Stimulated activated CD8-positive, alpha-beta memory T cell treated with anti-CD3 and anti-CD28 coated beads, Interleukin-4, amount 100 ng/mL, for 4 hours (primary cell): ENCODE results near the gene ARX.

Source experiments
- DNase-seq, 2 donors: peaks; one replicate each; pipeline ENCODE4 v3.0.0-alpha.2; 2020; ENCODE audit warnings: low read depth in 2 of 2, low spot score in 1 of 2

Gene ARX

GRCh38 chrX:25016938-25017598 is 1.3 kb upstream of the ARX start:
- no peak for DNase-seq

DNA sequence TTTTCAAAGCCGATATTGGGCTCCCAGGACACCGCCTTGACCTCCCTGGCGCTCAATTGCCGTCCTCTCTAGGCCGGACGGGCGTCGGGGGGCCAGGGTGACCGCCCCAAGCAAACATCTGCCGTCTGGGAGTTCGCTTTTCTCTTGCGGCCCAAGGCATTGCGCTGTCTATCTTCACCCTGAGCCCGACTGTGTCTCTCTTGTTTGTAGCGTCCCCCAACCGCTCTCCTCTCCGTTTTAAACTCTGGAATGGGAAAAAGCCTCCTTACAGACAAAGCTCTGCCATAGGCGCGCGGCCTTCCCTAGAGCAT is 551 bp upstream of the ARX start:
- no peak for DNase-seq

- DNase-seq = no peak
Measured at GRCh38 chrX:25014366-25014838, 1.4 kb downstream of the ARX start.

- DNase-seq = no peak
Measured at GRCh38 chrX:25013632-25014365, 2.0 kb downstream of the ARX start.

DNA sequence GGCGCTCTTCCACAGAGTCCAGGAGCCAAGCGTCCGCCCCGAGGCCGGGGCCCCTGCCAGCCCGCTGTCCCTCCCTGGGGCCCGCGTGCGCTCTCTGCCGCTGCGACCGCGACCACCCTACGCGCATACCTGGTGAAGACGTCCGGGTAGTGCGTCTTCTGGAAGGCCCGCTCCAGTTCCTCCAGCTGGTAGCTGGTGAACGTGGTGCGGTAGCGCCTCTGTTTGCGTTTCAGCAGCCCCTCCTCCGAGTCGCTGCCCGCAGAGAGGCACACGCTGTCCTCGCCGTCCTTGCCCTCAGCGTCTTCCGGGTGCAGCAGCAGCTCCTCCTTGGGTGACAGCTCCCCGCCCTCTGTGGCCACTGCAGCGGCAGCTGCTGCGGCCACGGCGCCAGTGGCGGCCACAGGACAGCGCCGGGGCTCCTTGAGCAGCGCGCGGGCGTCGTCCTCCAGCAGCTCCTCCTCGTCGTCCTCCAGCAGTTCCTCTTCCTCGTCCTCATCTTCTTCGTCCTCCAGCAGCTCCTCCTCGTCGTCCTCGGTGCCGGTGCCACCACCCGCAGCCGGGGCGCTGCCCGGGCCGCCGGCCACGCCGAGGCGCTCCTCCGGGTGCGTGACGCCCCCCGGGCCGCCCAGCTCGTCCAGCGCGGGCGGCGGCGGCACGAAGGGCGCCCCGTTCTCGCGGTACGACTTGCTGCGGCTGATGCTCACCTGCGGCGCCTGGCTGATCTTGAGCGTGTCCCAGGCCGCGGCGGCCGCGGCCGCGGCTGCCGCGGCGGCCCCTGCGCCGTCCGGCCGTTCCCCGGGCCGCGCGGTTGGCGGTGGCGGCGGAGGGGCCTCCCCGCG is 2.8 kb downstream of the ARX start:
- DNase-seq = no peak

- DNase-seq = no peak
Measured at GRCh38 chrX:25012433-25012735, 3.4 kb downstream of the ARX start.

GRCh38 chrX:25011589-25012432 is 4.0 kb downstream of the ARX start:
- DNase-seq = no peak

DNA sequence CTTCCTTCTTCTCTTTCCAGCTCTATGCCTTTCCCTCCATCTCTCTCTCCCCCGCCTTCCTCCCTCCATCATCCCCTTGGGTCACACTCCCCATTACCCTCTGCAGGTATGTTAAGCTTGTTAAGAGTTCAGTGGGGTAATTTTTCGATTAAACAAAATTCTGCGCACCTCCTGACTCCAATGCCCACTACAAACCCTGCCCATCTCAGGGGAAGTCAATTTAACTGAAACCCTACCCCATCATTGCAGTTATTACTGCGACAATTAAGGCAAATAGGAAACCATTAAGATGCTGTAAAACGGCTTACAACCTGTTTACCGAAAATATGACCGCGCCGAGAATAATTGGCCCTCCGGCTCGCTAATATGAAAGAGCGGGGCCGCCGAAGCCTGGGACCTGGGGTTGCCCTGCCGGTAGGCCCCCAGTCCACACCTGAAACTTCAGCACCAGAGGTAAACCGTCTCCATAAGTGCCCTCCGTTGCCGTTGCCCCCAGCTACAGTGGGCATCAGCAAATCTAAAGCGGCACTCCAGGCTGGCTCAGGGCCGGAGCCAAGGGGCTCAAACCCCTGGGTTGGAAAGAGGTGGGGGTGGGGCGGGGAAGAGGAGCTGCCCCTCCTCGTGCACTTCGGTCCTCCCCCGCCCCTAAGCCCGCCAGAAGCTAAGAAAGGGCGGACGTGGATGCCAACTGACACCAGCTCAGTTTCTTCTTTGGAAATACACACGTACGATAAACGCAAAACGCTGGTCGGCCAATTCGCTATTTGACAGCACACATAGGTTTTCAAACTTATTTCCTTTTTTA is 4.8 kb downstream of the ARX start:
- no peak for DNase-seq

DNA sequence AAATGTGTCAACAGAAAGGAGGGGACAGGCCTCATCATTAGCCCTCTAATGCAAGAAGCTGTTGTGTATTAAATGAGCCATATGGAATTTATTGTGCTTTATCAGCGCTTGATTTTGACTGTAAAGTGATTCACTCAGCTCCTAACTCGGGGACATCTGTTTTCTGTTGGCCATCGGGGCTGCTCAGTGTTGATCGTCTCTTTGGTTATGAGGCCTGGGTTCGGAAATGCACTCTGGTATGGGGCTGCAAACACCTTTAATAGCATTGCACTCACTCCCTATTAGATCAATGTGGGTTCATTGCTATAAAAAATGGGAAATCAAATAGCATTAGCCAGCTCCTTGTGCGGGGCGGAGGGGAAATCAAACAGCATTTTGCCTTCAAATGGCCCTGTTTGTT is 6.4 kb downstream of the ARX start:
- no peak for DNase-seq

DNA sequence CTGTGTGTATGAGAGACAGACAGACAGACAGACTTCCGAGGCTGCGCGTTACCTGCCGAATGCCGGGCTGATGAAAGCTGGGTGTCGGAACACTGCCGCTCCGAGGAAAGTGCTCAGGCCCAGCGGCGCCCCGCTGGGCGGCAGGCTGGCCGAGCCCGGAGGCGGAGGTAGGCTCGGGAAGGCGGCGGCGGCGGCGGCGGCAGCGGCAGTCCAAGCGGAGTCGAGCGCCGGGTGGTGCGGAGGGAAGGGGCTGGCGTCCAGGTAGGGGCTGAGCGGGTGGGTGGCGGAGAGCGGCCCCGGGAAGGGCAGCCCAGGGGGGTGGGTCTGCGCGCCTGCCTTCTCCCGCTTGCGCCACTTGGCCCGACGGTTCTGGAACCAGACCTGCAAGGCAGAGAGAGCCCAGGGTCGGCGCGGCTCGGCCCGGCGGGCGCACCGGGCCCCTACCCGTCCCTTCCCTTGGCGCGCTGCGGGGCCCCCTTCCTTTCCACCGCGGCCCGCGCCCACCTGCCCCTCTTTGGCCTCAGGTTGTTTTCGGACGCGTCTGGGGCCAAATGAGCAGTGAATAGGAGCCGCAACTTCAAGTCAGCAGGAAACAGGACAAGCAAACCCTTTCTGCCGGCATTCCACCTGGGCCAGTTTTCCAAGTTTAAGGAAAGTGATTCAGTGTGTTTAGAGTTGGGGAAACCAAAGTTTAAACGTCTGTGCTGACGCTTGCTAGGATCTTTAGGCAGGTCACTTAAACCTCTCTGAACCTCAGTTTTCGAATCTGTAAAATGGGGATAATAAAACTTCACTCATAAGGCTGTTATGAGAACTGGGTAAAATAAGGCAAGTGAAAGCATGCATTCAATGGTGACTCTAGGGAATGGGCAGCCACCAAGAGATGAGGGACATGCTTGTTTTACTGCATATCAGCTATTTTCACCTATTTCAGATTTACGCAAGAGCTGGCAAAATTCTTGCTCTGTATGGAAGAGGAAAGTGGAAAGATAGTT is 8.4 kb downstream of the ARX start:
- DNase-seq = no peak

DNA sequence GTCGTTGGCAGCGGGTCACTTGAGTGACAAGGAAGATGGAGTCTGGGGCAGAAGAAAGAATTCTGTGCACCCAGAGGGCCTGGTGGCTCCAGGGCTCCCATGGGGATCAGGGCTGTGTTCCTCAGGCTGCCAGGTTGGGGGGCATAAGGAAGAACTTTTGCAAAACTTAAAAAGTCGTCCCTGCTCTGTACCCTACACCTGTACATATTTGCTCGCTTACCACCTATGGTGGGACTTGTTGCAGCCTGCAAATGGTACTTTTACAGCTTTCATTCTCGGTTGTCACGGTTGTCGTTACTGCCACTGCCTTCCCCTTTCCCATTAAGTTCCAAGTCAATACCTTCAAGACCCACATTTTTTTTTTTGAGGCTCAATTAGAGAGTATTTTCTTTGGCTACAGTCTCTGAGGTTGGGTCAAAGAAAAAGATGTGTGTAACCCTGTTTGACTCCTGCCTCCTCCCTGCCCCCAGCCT is 9.1 kb downstream of the ARX start:
- no peak for DNase-seq

DNA sequence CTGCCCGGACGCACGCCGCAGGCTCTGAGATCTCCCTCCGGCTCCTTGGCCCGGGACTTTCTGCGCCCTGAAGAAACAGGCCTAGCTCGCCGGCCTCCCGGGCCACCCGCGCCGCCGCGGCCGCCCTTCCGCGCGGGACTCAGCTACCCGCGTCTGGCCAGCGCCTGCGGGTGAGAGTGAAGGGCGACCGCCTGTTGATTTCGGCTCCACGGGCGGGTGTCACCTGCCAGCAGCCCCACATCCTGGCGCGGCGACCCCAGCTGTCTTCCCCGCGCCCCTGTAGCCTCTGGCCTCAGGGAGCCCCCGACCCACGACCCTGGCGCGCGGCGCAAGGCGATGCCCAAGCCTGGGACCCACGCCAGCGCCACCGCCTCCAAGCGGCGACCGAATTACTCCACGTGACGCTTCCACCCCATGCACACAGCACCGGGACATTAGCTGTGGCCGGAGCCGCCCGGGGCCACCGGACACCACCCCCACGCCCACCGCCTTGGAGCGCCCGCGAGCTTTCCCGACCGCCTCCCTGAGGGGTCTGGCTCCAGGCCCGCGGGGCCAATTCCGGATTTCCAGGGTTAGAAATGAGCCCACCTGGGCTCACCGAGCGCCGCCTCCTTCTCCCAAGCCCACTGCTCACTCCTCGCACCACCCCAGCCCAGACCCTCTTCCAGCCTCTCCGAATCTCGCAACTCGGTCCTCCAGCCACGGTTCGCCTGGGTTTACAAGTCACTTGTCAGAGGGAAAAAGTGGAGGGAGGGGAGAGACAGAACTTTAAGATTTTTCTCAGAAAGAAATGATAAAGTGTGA is 10.2 kb downstream of the ARX start:
- no peak for DNase-seq

DNA sequence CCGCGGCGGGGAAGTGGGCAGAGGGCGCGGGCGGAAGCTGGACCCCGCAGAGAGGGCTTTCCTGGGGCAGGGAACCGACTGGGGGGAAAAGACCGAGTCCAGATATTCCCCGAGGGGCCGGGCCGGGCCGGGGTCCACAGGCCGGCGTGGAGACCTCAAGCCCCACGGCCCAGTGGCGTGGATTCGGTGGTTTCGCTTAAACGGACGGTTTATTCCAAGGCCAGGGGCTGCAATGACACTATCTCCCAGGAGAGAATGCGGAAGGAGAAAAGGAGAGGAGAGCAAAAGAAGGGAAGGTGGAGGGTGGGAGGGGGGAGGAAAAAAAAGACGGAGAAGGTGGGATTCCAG is 10.8 kb downstream of the ARX start:
- no peak for DNase-seq

GRCh38 chrX:25004485-25005032 is 11.2 kb downstream of the ARX start:
- no peak for DNase-seq

- DNase-seq = no peak
Measured at GRCh38 chrX:25004040-25004439, 11.7 kb downstream of the ARX start.

DNA sequence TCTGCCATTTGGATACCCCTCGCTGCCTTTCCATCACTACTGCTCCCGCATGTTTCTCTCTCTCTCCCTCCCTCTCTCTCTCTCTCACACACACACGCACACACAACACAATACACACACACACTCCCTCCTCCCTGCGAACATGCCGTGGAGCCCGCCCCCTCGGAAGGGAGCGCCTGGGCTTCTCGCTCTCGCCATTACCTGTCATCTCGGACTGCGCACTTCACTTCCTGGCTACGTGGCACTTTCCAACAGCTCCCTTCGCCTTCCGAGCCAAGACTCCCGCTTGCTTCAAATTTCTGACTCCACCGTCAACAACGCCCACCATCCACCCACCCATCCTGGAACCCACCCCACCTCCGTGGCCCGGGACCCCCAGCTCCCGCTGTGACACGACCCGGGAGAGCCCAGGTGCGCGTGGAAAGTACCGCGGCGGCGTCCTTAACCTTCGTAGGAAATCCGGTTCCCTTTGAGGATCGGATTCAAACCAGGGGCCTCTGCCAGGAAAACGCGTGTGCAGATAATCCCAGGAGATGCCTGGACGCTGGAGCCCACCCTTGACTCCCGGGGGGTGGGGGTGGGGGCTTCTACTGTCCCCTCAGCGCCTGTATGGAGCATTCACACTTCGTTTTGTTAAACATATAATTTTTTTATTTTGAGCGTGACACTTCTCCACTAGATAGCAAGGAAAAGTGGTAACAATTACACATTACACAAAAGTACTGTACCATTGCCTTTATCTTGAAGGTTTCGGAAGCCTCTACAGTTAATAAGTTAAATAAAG is 12.5 kb downstream of the ARX start:
- no peak for DNase-seq

DNA sequence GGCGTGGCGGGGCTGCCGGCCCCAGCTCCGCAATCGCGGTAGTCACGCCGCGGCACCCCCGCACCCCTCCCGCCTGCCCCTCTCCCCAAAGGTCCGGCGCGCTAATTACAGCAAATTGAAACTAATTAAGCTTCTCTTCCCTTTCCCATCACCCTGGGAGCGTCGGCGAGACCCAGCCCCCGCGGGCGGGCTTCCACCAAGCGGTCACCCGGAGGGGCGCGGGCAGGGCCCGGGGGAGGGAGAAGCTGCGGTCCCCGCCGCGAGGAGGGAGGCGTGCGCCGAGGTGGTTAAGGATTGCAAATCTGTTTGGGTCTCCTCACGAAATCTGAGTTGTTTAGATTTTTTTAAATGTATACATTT is 13.1 kb downstream of the ARX start:
- no peak for DNase-seq
